WTC11 (cell line): Measurements from ENCODE around the gene MACO1. TPM values are rescaled to one million over a fixed set of nuclear protein-coding genes. Genes with fewer than 3 reads are reported as not detected.

ENCODE experiments used
- ATAC-seq: fragments of 200-7000 bp; cut with Tn5 transposase; 2 replicates; pipeline ENCODE4 v1.10.0; 2021; ENCODE audit warnings: mild to moderate bottlenecking, moderate library complexity
- CTCF ChIA-PET: fragments of 300-600 bp; sonication (Branson Sonifier 250); formaldehyde crosslinking; loops from one replicate; lab custom pipeline; 2021; ENCODE audit warnings: antibody characterized with exemption; lab: Charles Lee
- POLR2A ChIA-PET: fragments of 350-600 bp; sonication (Branson Sonifier 250); formaldehyde crosslinking; loops from one replicate; lab custom pipeline; 2021; ENCODE audit warnings: antibody characterized with exemption; lab: Charles Lee
- DNase-seq: peaks from one replicate; pipeline ENCODE4 v3.0.0; 2021; ENCODE audit warnings: low spot score
- H3K27ac Mint-ChIP-seq: 2 replicates; pipeline ENCODE4 v1.8.0; 2021; ENCODE audit warnings: mixed read lengths
- H3K27me3 Mint-ChIP-seq: 2 replicates; pipeline ENCODE4 v1.8.0; 2021; ENCODE audit warnings: low read depth, mild to moderate bottlenecking, moderate library complexity, mixed read lengths
- H3K36me3 Mint-ChIP-seq: 2 replicates; pipeline ENCODE4 v1.8.0; 2021; ENCODE audit warnings: mixed read lengths
- H3K4me1 Mint-ChIP-seq: 2 replicates; pipeline ENCODE4 v1.8.0; 2022; ENCODE audit warnings: mixed read lengths
- H3K4me3 Mint-ChIP-seq: 2 replicates; pipeline ENCODE4 v1.8.0; 2021; ENCODE audit warnings: mild to moderate bottlenecking, moderate library complexity, mixed read lengths
- H3K9me3 Mint-ChIP-seq: 2 replicates; pipeline ENCODE4 v1.8.0; 2021; ENCODE audit warnings: mixed read lengths
- CBFB ChIP-seq: sonication (generic); formaldehyde crosslinking; IDR thresholded peaks from 2 replicates; pipeline ENCODE4 v1.8.1; 2022; ENCODE audit warnings: mild to moderate bottlenecking, low read depth, missing genetic modification reagents
- ETV6 ChIP-seq: sonication (generic); formaldehyde crosslinking; IDR thresholded peaks from 2 replicates; pipeline ENCODE4 v1.8.1; 2022; ENCODE audit warnings: mild to moderate bottlenecking, missing genetic modification reagents
- GRHL2 ChIP-seq: fragments of 250-450 bp; sonication (Bioruptor Pico); IDR thresholded peaks from 2 replicates; pipeline ENCODE4 v1.8.0; 2022; ENCODE audit warnings: mild to moderate bottlenecking, moderate library complexity; ENCODE audit not compliant: insufficient replicate concordance, severe bottlenecking
- HMGA2 ChIP-seq: fragments of 250-450 bp; sonication (Bioruptor Pico); IDR thresholded peaks from 2 replicates; pipeline ENCODE4 v1.4.0; 2021; ENCODE audit warnings: mild to moderate bottlenecking, moderate library complexity
- JUN ChIP-seq: sonication (generic); formaldehyde crosslinking; IDR thresholded peaks from 2 replicates; pipeline ENCODE4 v1.8.0; 2023; ENCODE audit warnings: mild to moderate bottlenecking, missing genetic modification reagents
- KAT7 ChIP-seq: sonication (generic); formaldehyde crosslinking; IDR thresholded peaks from 2 replicates; pipeline ENCODE4 v1.8.1; 2023; ENCODE audit warnings: missing genetic modification reagents, mild to moderate bottlenecking, borderline replicate concordance
- MYBL2 ChIP-seq: sonication (generic); formaldehyde crosslinking; IDR thresholded peaks from 2 replicates; pipeline ENCODE4 v1.8.1; 2023; ENCODE audit warnings: mild to moderate bottlenecking, moderate library complexity, missing genetic modification reagents
- NFATC4 ChIP-seq: fragments of 250-450 bp; sonication (Bioruptor Pico); IDR thresholded peaks from 2 replicates; pipeline ENCODE4 v1.9.0; 2021; ENCODE audit warnings: mild to moderate bottlenecking
- NFYB ChIP-seq: sonication (generic); formaldehyde crosslinking; conservative IDR thresholded peaks from 2 replicates; pipeline ENCODE4 v1.8.0; 2022; ENCODE audit warnings: low read depth, missing genetic modification reagents
- NR1H2 ChIP-seq: sonication (generic); formaldehyde crosslinking; IDR thresholded peaks from 2 replicates; pipeline ENCODE4 v1.9.0; 2021; ENCODE audit warnings: mild to moderate bottlenecking, moderate library complexity, missing genetic modification reagents
- RORB ChIP-seq: fragments of 250-450 bp; sonication (Bioruptor Pico); IDR thresholded peaks from 2 replicates; pipeline ENCODE4 v1.9.0; 2021; ENCODE audit warnings: mild to moderate bottlenecking
- SMAD3 ChIP-seq: sonication (generic); formaldehyde crosslinking; IDR thresholded peaks from 2 replicates; pipeline ENCODE4 v1.8.0; 2022; ENCODE audit warnings: missing genetic modification reagents, mild to moderate bottlenecking, borderline replicate concordance
- SP1 ChIP-seq: sonication (generic); formaldehyde crosslinking; conservative IDR thresholded peaks from 2 replicates; pipeline ENCODE4 v1.8.1; 2022; ENCODE audit warnings: missing genetic modification reagents
- TEAD4 ChIP-seq: sonication (generic); formaldehyde crosslinking; IDR thresholded peaks from 2 replicates; pipeline ENCODE4 v1.8.0; 2022; ENCODE audit warnings: mild to moderate bottlenecking, missing genetic modification reagents
- TP53 ChIP-seq: sonication (generic); formaldehyde crosslinking; IDR thresholded peaks from 2 replicates; pipeline ENCODE4 v1.8.1; 2023; ENCODE audit warnings: mild to moderate bottlenecking, missing genetic modification reagents
- ZBTB21 ChIP-seq: sonication (generic); formaldehyde crosslinking; IDR thresholded peaks from 2 replicates; pipeline ENCODE4 v1.8.1; 2023; ENCODE audit warnings: mild to moderate bottlenecking, missing genetic modification reagents, borderline replicate concordance
- ZNF317 ChIP-seq: sonication (generic); formaldehyde crosslinking; IDR thresholded peaks from 2 replicates; pipeline ENCODE4 v1.8.1; 2023; ENCODE audit warnings: low read depth, mild to moderate bottlenecking, moderate library complexity, missing genetic modification reagents, borderline replicate concordance
- total RNA-seq: library from RNA; stranded (reverse); gene quantifications from 3 replicates; pipeline ENCODE4 v1.2.3, GENCODE V29; 2021
- TF ChIP-seq, protein P1 (sequence below): sonication (generic); formaldehyde crosslinking; IDR thresholded peaks from 2 replicates; pipeline ENCODE4 v1.8.1; 2022; ENCODE audit warnings: mild to moderate bottlenecking, moderate library complexity, missing genetic modification reagents
- TF ChIP-seq, protein P2 (sequence below): sonication (generic); formaldehyde crosslinking; IDR thresholded peaks from 2 replicates; pipeline ENCODE4 v1.8.1; 2022; ENCODE audit warnings: low read depth, mild to moderate bottlenecking, moderate library complexity, missing genetic modification reagents, borderline replicate concordance
- TF ChIP-seq, protein P3 (sequence below): sonication (generic); formaldehyde crosslinking; IDR thresholded peaks from 2 replicates; pipeline ENCODE4 v1.8.1; 2023; ENCODE audit warnings: mild to moderate bottlenecking, moderate library complexity, missing genetic modification reagents
- TF ChIP-seq, protein P4 (sequence below): sonication (generic); formaldehyde crosslinking; IDR thresholded peaks from 2 replicates; pipeline ENCODE4 v1.8.0; 2022; ENCODE audit warnings: mild to moderate bottlenecking, missing genetic modification reagents
- TF ChIP-seq, protein P5 (sequence below): fragments of 200-600 bp; IDR thresholded peaks from 2 replicates; pipeline ENCODE4 v1.8.0; 2022; ENCODE audit warnings: antibody characterized with exemption
- TF ChIP-seq, protein P6 (sequence below): sonication (generic); formaldehyde crosslinking; IDR thresholded peaks from 2 replicates; pipeline ENCODE4 v1.8.1; 2023; ENCODE audit warnings: mild to moderate bottlenecking, missing genetic modification reagents, moderate library complexity

The MACO1 gene
- total RNA-seq, 1 experiment from 2014 or later = 9.5 TPM

DNA sequence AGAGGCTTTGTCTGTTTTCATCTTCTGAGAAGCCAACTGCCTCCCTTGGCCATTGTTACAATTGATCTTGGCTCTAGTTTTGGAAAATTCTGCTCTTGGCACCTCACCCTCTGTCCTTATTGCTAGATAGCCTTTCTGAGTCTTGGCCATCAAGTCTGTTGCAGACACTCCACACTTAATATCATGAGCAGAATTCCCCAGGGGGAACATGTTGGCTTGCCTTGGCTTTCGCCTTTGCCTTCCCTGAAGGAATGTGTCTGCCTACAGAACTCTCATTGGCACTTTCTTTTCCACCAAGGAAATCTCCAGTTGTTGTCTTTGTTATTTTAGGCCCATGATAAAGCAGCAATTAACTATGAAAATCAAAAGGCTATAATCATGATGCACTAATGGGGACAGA lies 70.0 kb downstream of the MACO1 start:
- no peak overlapping the region for H3K4me3 Mint-ChIP-seq
- TF ChIP-seq, protein P1, sequence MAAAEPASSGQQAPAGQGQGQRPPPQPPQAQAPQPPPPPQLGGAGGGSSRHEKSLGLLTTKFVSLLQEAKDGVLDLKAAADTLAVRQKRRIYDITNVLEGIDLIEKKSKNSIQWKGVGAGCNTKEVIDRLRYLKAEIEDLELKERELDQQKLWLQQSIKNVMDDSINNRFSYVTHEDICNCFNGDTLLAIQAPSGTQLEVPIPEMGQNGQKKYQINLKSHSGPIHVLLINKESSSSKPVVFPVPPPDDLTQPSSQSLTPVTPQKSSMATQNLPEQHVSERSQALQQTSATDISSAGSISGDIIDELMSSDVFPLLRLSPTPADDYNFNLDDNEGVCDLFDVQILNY (CRISPR knock-in tag) = no peak
- TF ChIP-seq, protein P2, sequence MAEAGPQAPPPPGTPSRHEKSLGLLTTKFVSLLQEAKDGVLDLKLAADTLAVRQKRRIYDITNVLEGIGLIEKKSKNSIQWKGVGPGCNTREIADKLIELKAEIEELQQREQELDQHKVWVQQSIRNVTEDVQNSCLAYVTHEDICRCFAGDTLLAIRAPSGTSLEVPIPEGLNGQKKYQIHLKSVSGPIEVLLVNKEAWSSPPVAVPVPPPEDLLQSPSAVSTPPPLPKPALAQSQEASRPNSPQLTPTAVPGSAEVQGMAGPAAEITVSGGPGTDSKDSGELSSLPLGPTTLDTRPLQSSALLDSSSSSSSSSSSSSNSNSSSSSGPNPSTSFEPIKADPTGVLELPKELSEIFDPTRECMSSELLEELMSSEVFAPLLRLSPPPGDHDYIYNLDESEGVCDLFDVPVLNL = no peak
- TF ChIP-seq RORB (no peak), ZNF317 (CRISPR knock-in tag) (no peak), TP53 (CRISPR knock-in tag) (no peak), SP1 (CRISPR knock-in tag) (no peak), CBFB (CRISPR knock-in tag) (no peak), SMAD3 (no peak), MYBL2 (CRISPR knock-in tag) (no peak), KAT7 (CRISPR knock-in tag) (no peak), NFYB (CRISPR knock-in tag) (no peak), GRHL2 (no peak), NFATC4 (CRISPR knock-in tag) (no peak), NR1H2 (no peak)
- TF ChIP-seq, protein P3, sequence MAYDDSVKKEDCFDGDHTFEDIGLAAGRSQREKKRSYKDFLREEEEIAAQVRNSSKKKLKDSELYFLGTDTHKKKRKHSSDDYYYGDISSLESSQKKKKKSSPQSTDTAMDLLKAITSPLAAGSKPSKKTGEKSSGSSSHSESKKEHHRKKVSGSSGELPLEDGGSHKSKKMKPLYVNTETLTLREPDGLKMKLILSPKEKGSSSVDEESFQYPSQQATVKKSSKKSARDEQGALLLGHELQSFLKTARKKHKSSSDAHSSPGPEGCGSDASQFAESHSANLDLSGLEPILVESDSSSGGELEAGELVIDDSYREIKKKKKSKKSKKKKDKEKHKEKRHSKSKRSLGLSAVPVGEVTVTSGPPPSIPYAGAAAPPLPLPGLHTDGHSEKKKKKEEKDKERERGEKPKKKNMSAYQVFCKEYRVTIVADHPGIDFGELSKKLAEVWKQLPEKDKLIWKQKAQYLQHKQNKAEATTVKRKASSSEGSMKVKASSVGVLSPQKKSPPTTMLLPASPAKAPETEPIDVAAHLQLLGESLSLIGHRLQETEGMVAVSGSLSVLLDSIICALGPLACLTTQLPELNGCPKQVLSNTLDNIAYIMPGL = no peak
- TF ChIP-seq, protein P4, sequence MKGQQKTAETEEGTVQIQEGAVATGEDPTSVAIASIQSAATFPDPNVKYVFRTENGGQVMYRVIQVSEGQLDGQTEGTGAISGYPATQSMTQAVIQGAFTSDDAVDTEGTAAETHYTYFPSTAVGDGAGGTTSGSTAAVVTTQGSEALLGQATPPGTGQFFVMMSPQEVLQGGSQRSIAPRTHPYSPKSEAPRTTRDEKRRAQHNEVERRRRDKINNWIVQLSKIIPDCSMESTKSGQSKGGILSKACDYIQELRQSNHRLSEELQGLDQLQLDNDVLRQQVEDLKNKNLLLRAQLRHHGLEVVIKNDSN (CRISPR knock-in tag) = no peak
- TF ChIP-seq, all 79 proteins: peak for 0
- Mint-ChIP-seq H3K4me1 (peaks cover 31% of the 10 kb centered on the region), H3K36me3 (no peaks in the 10 kb centered on the region), H3K9me3 (no peaks in the 10 kb centered on the region), H3K27me3 (no peaks in the 10 kb centered on the region), H3K27ac (no peak overlapping the region)
- ATAC-seq = no peak
- ChIA-PET POLR2A (no interaction called here), CTCF (interaction anchor here (1.1 to 7.0 kb wide), 2 partner anchors 20 to 36 kb away, joined by 4 to 175 read pairs; no protein-coding TSS in a partner anchor)
- no peak for DNase-seq

DNA sequence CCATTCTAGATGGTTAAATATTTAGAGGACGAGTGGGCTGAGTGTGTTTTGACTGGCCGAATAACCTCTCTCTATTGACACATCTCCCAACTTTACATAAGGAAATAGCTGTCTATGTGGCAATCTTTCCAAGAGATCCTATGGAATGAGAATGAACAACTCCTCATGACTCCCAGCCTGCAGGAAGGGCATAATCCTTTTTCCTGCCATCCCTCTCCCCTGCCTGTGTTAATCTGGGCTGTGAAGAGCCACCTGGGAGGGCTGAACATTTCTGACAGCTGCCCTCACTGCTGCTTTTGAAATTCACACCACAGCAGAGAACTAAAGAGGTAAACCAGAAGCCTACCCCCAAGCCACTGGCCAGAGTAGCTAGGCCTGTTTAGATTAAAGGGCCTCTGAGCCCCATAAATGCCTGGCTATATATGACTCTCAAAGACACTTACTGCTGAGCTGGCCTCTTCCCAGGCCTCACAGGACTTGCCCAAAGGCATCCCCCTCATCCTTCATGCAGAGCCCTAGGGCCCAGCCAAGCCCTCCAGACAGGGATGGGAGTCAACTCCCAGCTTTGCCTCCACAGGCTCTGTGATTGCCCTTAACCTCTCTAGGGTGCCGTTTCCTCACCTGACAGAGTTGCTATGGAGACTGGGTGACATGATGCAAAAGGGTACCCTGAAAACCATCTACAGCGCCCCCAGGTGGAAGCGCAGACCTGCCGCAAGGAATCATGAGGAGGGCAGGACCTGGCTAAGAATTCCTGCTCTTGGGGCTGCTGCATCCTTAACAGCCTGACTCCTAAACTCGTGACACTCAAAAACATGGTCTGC lies 70.8 kb downstream of the MACO1 start:
- Mint-ChIP-seq H3K4me1 (peaks cover 38% of the 10 kb centered on the region), H3K27ac (0 out of 2 replicates have a peak overlapping the region, but pooled peaks have one; percentile 60), H3K4me3 (no peak overlapping the region), H3K36me3 (no peaks in the 10 kb centered on the region), H3K9me3 (no peaks in the 10 kb centered on the region), H3K27me3 (no peaks in the 10 kb centered on the region)
- TF ChIP-seq TEAD4 (CRISPR knock-in tag) = no peak
- TF ChIP-seq, protein P5, sequence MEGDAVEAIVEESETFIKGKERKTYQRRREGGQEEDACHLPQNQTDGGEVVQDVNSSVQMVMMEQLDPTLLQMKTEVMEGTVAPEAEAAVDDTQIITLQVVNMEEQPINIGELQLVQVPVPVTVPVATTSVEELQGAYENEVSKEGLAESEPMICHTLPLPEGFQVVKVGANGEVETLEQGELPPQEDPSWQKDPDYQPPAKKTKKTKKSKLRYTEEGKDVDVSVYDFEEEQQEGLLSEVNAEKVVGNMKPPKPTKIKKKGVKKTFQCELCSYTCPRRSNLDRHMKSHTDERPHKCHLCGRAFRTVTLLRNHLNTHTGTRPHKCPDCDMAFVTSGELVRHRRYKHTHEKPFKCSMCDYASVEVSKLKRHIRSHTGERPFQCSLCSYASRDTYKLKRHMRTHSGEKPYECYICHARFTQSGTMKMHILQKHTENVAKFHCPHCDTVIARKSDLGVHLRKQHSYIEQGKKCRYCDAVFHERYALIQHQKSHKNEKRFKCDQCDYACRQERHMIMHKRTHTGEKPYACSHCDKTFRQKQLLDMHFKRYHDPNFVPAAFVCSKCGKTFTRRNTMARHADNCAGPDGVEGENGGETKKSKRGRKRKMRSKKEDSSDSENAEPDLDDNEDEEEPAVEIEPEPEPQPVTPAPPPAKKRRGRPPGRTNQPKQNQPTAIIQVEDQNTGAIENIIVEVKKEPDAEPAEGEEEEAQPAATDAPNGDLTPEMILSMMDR = peak; percentile 71; the same call in 1 of the 2 replicates
- no peak for TF ChIP-seq HMGA2 (CRISPR knock-in tag)
- TF ChIP-seq ZBTB21 (CRISPR knock-in tag) = no peak
- TF ChIP-seq, protein P6, sequence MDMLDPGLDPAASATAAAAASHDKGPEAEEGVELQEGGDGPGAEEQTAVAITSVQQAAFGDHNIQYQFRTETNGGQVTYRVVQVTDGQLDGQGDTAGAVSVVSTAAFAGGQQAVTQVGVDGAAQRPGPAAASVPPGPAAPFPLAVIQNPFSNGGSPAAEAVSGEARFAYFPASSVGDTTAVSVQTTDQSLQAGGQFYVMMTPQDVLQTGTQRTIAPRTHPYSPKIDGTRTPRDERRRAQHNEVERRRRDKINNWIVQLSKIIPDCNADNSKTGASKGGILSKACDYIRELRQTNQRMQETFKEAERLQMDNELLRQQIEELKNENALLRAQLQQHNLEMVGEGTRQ (CRISPR knock-in tag) = peak; percentile 40; the same call in 1 of the 2 replicates
- no peak for TF ChIP-seq JUN (CRISPR knock-in tag)
- TF ChIP-seq ETV6 = no peak
- no peak for TF ChIP-seq SMAD3
- TF ChIP-seq, protein P2 = no peak
- peak; percentile 90 for DNase-seq
- ATAC-seq = peak; percentile 80
- POLR2A ChIA-PET = no interaction called here
- CTCF ChIA-PET = interaction anchor here (0.8 to 7.0 kb wide), 16 partner anchors 9 to 537 kb away, joined by 3 to 175 read pairs (median 4); partner anchors contain the start of gene MACO1
